Kidney capillary endothelial cell (primary cell): ENCODE measurements around the gene CYP27C1.
A peak's percentile ranks its signal among the peaks of the same experiment; 100 is the strongest.

Experiments
- DNase-seq: peaks from one replicate; pipeline ENCODE4 v3.0.0-alpha.2; 2018; ENCODE audit warnings: low spot score

The CYP27C1 gene

GRCh38 chr2:127193164-127193966 lies 26.7 kb downstream of the CYP27C1 start:
- no peak for DNase-seq

- no peak for DNase-seq
Measured at GRCh38 chr2:127191331-127192219, 28.5 kb downstream of the CYP27C1 start.

GRCh38 chr2:127188797-127189196 lies 31.3 kb downstream of the CYP27C1 start:
- no peak for DNase-seq

- DNase-seq, result no peak
Measured at GRCh38 chr2:127187831-127188230, 32.3 kb downstream of the CYP27C1 start.

- DNase-seq, result no peak
Measured at GRCh38 chr2:127187081-127187775, 32.9 kb downstream of the CYP27C1 start.

- DNase-seq, result peak; percentile 56
Measured at GRCh38 chr2:127185705-127186104, 34.4 kb downstream of the CYP27C1 start.

GRCh38 chr2:127185093-127185492 lies 35.0 kb downstream of the CYP27C1 start:
- DNase-seq, result peak; percentile 47

GRCh38 chr2:127183771-127184170 lies 36.3 kb downstream of the CYP27C1 start:
- DNase-seq, result no peak

GRCh38 chr2:127182626-127183458 lies 37.3 kb downstream of the CYP27C1 start:
- no peak for DNase-seq

- DNase-seq, result no peak
Measured at GRCh38 chr2:127181851-127182250, 38.2 kb downstream of the CYP27C1 start.

GRCh38 chr2:127179766-127180165 lies 40.3 kb downstream of the CYP27C1 start:
- DNase-seq, result no peak

- DNase-seq, result no peak
Measured at GRCh38 chr2:127177617-127178263, 42.4 kb downstream of the CYP27C1 start.

- DNase-seq, result no peak
Measured at GRCh38 chr2:127176371-127177311, 43.5 kb downstream of the CYP27C1 start.

GRCh38 chr2:127175751-127176354 lies 44.2 kb downstream of the CYP27C1 start:
- DNase-seq, result no peak

- DNase-seq, result no peak
Measured at GRCh38 chr2:127175041-127175721, 44.9 kb downstream of the CYP27C1 start.

GRCh38 chr2:127174640-127175039 lies 45.5 kb downstream of the CYP27C1 start:
- no peak for DNase-seq

GRCh38 chr2:127174136-127174535 lies 46.0 kb downstream of the CYP27C1 start:
- DNase-seq, result no peak

GRCh38 chr2:127173057-127173456 lies 47.0 kb downstream of the CYP27C1 start:
- no peak for DNase-seq

GRCh38 chr2:127172306-127172705 lies 47.8 kb downstream of the CYP27C1 start:
- DNase-seq, result no peak
